ENCODE measurements around the gene ARHGAP5.

- TF ChIP-seq CTCF (IDR thresholded peaks at IDR 0.05; ENCODE audit: insufficient read depth, low read length) (no peak), POLR2AphosphoS5 (IDR thresholded peaks at IDR 0.05; ENCODE audit: low read depth) (no peak)
Measured at GRCh38 chr14:32102968-32103367, 25.9 kb downstream of the ARHGAP5 start.
